ENCODE data around the gene KCND2.
A peak's percentile ranks its signal among the peaks of the same experiment; 100 is the strongest.
"Not testable (repeated sequence)": the region's sequence is repeated elsewhere in the genome, so short reads cannot be mapped to it uniquely, and the experiment has no call there.

The KCND2 gene

DNA sequence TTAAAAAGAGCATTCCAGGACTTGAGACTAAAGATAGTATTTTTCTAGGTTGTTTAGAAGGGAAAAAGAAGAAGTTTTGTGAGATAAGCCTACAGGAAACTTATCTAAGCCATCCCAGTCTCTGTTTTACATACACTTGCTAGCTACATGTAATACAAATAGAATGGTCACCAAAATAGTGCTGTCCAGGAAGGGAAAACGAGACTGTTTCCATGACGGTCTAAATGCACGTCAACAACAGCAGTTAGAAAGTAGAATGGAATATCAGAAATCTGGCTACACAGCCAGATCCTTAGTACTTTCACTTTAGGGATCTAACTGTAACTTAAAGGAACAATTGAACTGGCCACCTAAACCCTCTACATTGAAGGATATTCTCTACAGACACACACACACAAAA lies 467.4 kb downstream of the KCND2 start:
- TF ChIP-seq JUND (IDR thresholded peaks at IDR 0.05; ENCODE audit: low read depth), result no peak
- DNase-seq (ENCODE audit: low read depth in 1 of 2, low spot score in 1 of 2), result no peak
- in situ Hi-C loops (cut with HindIII; ENCODE audit: low pct_unique_long_range_greater_than_20kb, low sequenced_read_pairs), result no loop called here

DNA sequence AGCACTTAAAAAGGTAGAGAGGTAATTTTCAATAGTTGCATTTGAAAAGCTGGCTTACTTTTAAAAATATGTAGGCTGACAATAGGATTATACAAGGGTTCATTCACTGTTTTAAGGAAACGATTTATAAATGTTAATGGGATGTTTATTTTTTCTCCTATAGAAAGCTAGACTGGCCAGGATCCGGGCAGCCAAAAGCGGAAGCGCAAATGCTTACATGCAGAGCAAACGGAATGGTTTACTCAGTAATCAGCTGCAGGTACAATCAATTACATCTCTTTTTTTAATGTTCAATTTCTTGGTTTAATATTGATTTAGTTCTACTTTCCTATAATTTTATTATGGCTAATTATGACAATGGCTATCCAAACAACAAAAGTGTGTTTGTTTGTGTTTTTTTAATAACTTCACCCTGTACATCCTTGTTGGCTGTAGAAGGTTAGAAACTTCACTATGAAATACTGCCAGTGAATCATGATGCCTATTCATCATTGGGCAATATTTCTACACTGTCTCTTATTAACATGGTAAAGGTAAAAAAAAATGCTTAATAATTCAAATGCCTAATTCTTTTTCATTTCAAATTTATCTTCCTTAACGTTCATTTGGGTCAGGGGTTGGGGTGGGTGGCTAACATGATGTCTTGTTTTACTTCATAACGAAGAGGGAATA lies 468.5 kb downstream of the KCND2 start:
- DNase-seq (ENCODE audit: low read depth in 1 of 2, low spot score in 1 of 2), result no peak
- in situ Hi-C loops (cut with HindIII; ENCODE audit: low pct_unique_long_range_greater_than_20kb, low sequenced_read_pairs), result no loop called here
- TF ChIP-seq JUND (IDR thresholded peaks at IDR 0.05; ENCODE audit: low read depth), result no peak

GRCh38 chr7:120742372-120742771 lies 469.4 kb downstream of the KCND2 start:
- TF ChIP-seq JUND (IDR thresholded peaks at IDR 0.05; ENCODE audit: low read depth), result no peak
- in situ Hi-C loops (cut with HindIII; ENCODE audit: low pct_unique_long_range_greater_than_20kb, low sequenced_read_pairs), result no loop called here
- DNase-seq (ENCODE audit: low read depth in 1 of 2, low spot score in 1 of 2), result no peak

GRCh38 chr7:120743128-120743527 lies 470.2 kb downstream of the KCND2 start:
- DNase-seq (ENCODE audit: low read depth in 1 of 2, low spot score in 1 of 2), result peak in 1 of 2 experiments; percentile 33
- in situ Hi-C loops (cut with HindIII; ENCODE audit: low pct_unique_long_range_greater_than_20kb, low sequenced_read_pairs), result no loop called here

DNA sequence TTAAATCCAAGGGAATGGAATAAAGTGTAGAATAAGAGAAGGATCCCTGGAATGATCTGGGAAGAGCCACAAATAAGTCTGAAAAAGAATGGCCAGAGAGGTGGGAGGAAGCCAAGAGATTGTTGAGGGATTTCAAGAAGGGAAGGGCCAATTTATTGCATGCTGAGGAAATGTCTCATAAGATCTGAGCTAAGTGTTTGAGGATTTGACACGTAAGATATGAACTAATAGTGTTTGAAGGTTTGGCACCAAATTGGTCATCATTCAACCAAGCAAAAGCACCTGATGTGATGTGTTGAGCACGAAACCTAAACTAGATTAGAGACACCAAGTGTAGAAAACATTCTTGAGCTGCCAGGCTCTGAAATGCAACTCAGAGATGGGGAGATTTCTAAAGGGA lies 487.1 kb downstream of the KCND2 start:
- no peak for DNase-seq (ENCODE audit: low read depth in 1 of 2, low spot score in 1 of 2)
- no peak for TF ChIP-seq JUND (IDR thresholded peaks at IDR 0.05; ENCODE audit: low read depth)
- in situ Hi-C loops (cut with HindIII; ENCODE audit: low pct_unique_long_range_greater_than_20kb, low sequenced_read_pairs), result no loop called here

More at GRCh38 chr7:120743128-120743527, 470.2 kb downstream of the KCND2 start:
- no peak for TF ChIP-seq JUND (IDR thresholded peaks at IDR 0.05; ENCODE audit: low read depth)

DNA sequence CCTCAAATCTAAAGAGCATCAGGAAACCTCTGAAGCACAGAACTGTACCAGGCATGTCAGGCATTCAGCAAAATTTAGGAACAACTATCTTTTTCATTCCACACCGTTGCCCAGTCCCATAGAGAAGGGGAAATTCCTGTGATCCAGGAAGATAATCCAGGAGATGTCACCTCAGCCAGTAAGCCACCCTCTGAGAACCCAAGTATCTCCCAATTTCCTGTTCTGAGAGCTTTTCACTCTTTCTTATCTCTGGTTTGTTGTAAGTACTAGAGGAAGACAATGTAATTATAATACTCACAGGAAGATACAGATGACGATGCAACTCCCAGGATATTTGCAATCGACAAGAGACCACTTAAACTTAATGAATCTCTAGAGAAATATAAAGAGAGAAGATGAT lies 487.9 kb downstream of the KCND2 start:
- TF ChIP-seq JUND (IDR thresholded peaks at IDR 0.05; ENCODE audit: low read depth), result no peak
- DNase-seq (ENCODE audit: low read depth in 1 of 2, low spot score in 1 of 2), result no peak
- in situ Hi-C loops (cut with HindIII; ENCODE audit: low pct_unique_long_range_greater_than_20kb, low sequenced_read_pairs), result no loop called here

- in situ Hi-C loops (cut with HindIII; ENCODE audit: low pct_unique_long_range_greater_than_20kb, low sequenced_read_pairs), result no loop called here
- TF ChIP-seq JUND (IDR thresholded peaks at IDR 0.05; ENCODE audit: low read depth), result no peak
- DNase-seq (ENCODE audit: low read depth in 1 of 2, low spot score in 1 of 2), result no peak
Observed at GRCh38 chr7:120770206-120770605, 497.2 kb downstream of the KCND2 start.

DNA sequence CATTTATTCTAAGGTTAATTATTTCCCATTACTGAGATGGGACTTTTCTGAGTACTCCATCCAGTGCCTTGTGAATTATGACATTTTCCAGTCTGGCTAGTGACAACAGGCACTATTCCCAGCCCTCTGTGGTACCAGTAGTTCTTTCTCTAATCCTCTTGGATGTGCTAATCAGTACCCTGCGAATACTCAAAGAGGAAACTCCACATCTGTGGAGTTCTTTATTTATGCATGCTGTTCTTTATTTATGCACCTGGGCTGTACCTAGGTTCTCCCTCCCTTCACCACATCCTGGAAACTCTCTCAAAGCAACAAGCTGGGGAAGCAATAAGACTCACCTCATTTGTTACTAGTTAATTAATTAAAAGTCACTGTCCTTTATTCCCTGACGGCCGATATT lies 501.5 kb downstream of the KCND2 start:
- no peak for DNase-seq (ENCODE audit: low read depth in 1 of 2, low spot score in 1 of 2)
- no peak for TF ChIP-seq JUND (IDR thresholded peaks at IDR 0.05; ENCODE audit: low read depth)
- in situ Hi-C loops (cut with HindIII; ENCODE audit: low pct_unique_long_range_greater_than_20kb, low sequenced_read_pairs), result no loop called here

DNA sequence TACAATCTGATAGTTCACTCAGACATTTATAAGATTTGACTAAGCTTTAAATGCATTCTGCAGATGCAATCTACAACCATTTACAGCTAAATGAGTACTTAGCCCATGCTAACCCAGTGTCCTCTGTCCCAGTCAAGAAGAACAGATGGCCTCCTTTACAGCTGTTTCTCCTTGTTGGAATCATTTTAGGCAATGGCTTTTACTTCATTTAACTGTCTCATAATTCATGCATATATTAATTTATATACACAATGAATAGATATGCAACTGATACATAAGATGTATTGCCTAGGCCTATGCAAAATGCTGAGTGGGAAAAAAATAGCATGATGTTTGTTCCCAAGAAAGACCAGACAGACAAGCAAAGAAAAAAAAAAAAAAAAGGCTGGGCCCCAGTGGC lies 502.8 kb downstream of the KCND2 start:
- TF ChIP-seq JUND (IDR thresholded peaks at IDR 0.05; ENCODE audit: low read depth), result no peak
- DNase-seq (ENCODE audit: low read depth in 1 of 2, low spot score in 1 of 2), result no peak
- in situ Hi-C loops (cut with HindIII; ENCODE audit: low pct_unique_long_range_greater_than_20kb, low sequenced_read_pairs), result no loop called here

DNA sequence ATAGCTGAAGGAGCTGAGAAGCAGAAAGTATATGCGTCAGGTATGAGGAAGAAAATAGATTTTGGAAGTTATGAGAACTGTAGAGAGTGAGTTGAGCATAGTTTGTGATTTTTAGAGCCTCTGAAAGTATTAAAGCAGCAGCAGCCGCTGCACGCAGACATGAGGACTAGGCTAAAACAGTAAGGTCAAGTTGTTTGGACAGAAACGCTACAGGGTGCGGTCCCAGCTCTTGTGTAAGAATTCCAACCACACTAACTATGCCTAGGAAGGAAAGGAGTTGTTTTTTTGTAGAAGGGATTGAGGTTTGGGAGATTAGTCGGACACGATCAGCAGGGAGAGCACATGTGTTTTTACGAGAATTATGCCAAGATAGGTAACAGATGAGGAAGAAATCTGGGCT lies 506.1 kb downstream of the KCND2 start:
- DNase-seq (ENCODE audit: low read depth in 1 of 2, low spot score in 1 of 2); in situ Hi-C loops (cut with HindIII; ENCODE audit: low pct_unique_long_range_greater_than_20kb, low sequenced_read_pairs): not testable (repeated sequence)

- in situ Hi-C loops (cut with HindIII; ENCODE audit: low pct_unique_long_range_greater_than_20kb, low sequenced_read_pairs); DNase-seq (ENCODE audit: low read depth in 1 of 2, low spot score in 1 of 2): not testable (repeated sequence)
Observed at GRCh38 chr7:120780451-120780850, 507.5 kb downstream of the KCND2 start.

DNA sequence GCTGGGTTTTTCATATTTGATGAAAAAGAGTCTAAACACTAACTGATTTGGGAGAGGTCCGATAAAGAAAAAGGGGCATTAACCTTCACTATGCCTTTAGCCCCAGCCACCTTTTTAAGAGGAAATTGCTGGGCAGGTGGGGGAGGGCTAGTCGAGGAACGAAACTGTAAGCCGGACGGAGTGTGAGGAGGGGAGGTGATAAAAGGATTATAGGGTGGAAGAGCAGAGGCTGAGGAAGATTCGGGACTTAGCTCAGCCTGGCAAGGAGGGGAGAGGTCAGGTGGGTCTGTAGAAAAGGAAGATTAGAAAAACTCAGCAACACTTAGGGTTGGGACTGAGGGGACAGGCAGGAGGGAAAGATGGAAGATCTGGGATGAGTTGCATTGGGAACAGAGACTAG lies 508.0 kb downstream of the KCND2 start:
- in situ Hi-C loops (cut with HindIII; ENCODE audit: low pct_unique_long_range_greater_than_20kb, low sequenced_read_pairs), result no loop called here
- DNase-seq (ENCODE audit: low read depth in 1 of 2, low spot score in 1 of 2), result no peak
- TF ChIP-seq JUND (IDR thresholded peaks at IDR 0.05; ENCODE audit: low read depth), result no peak

- in situ Hi-C loops (cut with HindIII; ENCODE audit: low pct_unique_long_range_greater_than_20kb, low sequenced_read_pairs); DNase-seq (ENCODE audit: low read depth in 1 of 2, low spot score in 1 of 2): not testable (repeated sequence)
Observed at GRCh38 chr7:120781924-120782323, 508.9 kb downstream of the KCND2 start.

DNA sequence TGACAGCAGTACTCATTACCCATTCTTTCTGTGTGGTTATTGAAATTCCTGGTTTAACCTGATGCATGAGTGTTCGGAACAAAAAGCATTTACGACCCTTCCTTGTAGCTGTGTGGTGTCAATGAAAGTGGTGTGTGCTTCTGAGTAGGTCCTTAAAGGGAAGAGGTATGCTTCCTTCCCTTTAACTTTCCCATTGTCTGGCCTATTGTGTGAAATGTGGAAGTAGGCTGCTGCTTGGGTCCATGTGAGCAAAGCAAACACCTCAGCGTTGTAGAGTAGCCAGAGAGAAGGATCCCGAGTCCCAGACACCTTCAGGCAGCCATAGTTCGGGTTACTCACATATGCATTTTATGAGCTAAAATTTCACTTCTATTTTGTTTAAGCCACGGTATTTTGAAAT lies 510.3 kb downstream of the KCND2 start:
- TF ChIP-seq JUND (IDR thresholded peaks at IDR 0.05; ENCODE audit: low read depth), result no peak
- DNase-seq (ENCODE audit: low read depth in 1 of 2, low spot score in 1 of 2), result no peak
- in situ Hi-C loops (cut with HindIII; ENCODE audit: low pct_unique_long_range_greater_than_20kb, low sequenced_read_pairs), result no loop called here

Measured in T47D (cell line).